Liver (tissue), 3 donors: ENCODE measurements around the gene TMPRSS5.

Experiments used
- CTCF ChIP-seq: fragments of 150-350 bp; IDR thresholded peaks from 2 replicates; pipeline ENCODE4 v1.5.1; 2017; ENCODE audit warnings: improper control_type of control experiment, low read depth, low read length; ENCODE audit not compliant: missing input control
- FOXA1 ChIP-seq: IDR thresholded peaks from 2 replicates; pipeline ENCODE4 v1.6.1; 2016; ENCODE audit warnings: antibody characterized with exemption
- GABPA ChIP-seq, 2 donors: IDR thresholded peaks in 1 of 2; conservative IDR thresholded peaks in 1 of 2; 2 replicates each; pipeline ENCODE4 v1.6.1; 2016; ENCODE audit warnings: antibody characterized with exemption in 2 of 2, mild to moderate bottlenecking in 1 of 2, moderate library complexity in 1 of 2
- JUND ChIP-seq, 2 donors: IDR thresholded peaks; 2 replicates each; pipeline ENCODE4 v1.6.1; 2016; ENCODE audit warnings: antibody characterized with exemption in 2 of 2
- REST ChIP-seq: IDR thresholded peaks from 2 replicates; pipeline ENCODE4 v1.6.1; 2016; ENCODE audit warnings: antibody characterized with exemption, mild to moderate bottlenecking
- RXRA ChIP-seq, 2 donors: IDR thresholded peaks; 2 replicates each; pipeline ENCODE4 v1.6.1; 2017 to 2018; ENCODE audit warnings: antibody characterized with exemption in 2 of 2, mild to moderate bottlenecking in 1 of 2
- YY1 ChIP-seq: IDR thresholded peaks from 2 replicates; pipeline ENCODE4 v1.6.1; 2016; ENCODE audit warnings: antibody characterized with exemption, mild to moderate bottlenecking
- TF ChIP-seq, protein P1 (sequence below): IDR thresholded peaks from 2 replicates; pipeline ENCODE4 v1.6.1; 2016; ENCODE audit warnings: antibody characterized with exemption
- TF ChIP-seq, protein P2 (sequence below): IDR thresholded peaks from 2 replicates; pipeline ENCODE4 v1.6.1; 2016; ENCODE audit warnings: antibody characterized with exemption
- donor health status: healthy.
- donor health status: healthy.

DNA sequence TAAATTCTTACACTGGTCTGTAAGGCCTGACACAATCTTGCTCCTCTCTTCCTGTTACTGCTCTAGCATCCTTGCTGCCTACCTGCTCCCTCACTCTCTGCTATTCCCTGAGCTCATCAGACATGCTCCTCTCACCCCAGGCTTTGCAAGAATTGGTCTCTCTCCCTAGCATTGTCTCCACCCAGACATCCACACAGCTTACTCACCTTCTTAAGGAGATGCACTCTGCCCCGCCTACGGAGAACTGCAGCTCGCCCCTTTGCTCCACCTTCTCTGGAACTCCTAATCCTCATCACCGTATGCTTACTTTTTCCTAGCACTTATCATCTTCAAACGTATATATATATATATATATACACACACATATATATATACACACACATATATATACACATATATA is 23.3 kb upstream of the TMPRSS5 start:
- TF ChIP-seq CTCF: no peak
- no peak for TF ChIP-seq REST
- TF ChIP-seq RXRA (IDR thresholded peaks at IDR 0.05): no peak
- TF ChIP-seq GABPA (IDR thresholded peaks at IDR 0.05 in 1 of 2, conservative IDR thresholded peaks at IDR 0.05 in 1 of 2): no peak
- TF ChIP-seq FOXA1: no peak
- TF ChIP-seq, protein P1, sequence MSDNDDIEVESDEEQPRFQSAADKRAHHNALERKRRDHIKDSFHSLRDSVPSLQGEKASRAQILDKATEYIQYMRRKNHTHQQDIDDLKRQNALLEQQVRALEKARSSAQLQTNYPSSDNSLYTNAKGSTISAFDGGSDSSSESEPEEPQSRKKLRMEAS: no peak
- no peak for TF ChIP-seq YY1
- no peak for TF ChIP-seq JUND (IDR thresholded peaks at IDR 0.05)
- TF ChIP-seq, protein P2, sequence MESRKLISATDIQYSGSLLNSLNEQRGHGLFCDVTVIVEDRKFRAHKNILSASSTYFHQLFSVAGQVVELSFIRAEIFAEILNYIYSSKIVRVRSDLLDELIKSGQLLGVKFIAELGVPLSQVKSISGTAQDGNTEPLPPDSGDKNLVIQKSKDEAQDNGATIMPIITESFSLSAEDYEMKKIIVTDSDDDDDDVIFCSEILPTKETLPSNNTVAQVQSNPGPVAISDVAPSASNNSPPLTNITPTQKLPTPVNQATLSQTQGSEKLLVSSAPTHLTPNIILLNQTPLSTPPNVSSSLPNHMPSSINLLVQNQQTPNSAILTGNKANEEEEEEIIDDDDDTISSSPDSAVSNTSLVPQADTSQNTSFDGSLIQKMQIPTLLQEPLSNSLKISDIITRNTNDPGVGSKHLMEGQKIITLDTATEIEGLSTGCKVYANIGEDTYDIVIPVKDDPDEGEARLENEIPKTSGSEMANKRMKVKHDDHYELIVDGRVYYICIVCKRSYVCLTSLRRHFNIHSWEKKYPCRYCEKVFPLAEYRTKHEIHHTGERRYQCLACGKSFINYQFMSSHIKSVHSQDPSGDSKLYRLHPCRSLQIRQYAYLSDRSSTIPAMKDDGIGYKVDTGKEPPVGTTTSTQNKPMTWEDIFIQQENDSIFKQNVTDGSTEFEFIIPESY: no peak
